SK-N-SH (cell line): ENCODE measurements around the gene PDE6A. TPM values are rescaled to one million over a fixed set of nuclear protein-coding genes. Genes with fewer than 3 reads are reported as not detected.

Experiments used
- CTCF ChIA-PET: fragments of 300-600, 350-600 bp; formaldehyde crosslinking; extraction: SDS; loops from one replicate; lab custom pipeline; 2021; lab: Yijun Ruan, JAX
- POLR2A ChIA-PET: fragments of 350-600 bp; sonication (Branson Sonifier 250); formaldehyde crosslinking; extraction: SDS; loops from one replicate; lab custom pipeline; 2020; ENCODE audit warnings: antibody characterized with exemption, inconsistent platforms; lab: Yijun Ruan, JAX
- DNase-seq: peaks from one replicate; pipeline ENCODE4 v3.0.0; 2012
- H2AFZ ChIP-seq: fragments of 200-600 bp; sonication (generic); 2 replicates; pipeline ENCODE4 v1.8.1; 2016; ENCODE audit warnings: antibody characterized with exemption, mild to moderate bottlenecking, low read depth
- H3F3A ChIP-seq: fragments of 200-600 bp; sonication (generic); replicated peaks from 2 replicates; pipeline ENCODE3; 2016; ENCODE audit warnings: antibody characterized with exemption, mild to moderate bottlenecking; ENCODE audit not compliant: insufficient read depth
- H3K27ac ChIP-seq, 2 experiments: fragments of 200-500 bp in 1 of 2; fragments of 200-600 bp in 1 of 2; sonication (Bioruptor generic) in 1 of 2; sonication (generic), shearing (Covaris generic) in 1 of 2; 2 replicates each; pipeline versions ENCODE4 v1.5.1 to v1.6.1; 2014 to 2016; ENCODE audit warnings: low read depth in 2 of 2, inconsistent platforms in 1 of 2, low read length in 1 of 2, mild to moderate bottlenecking in 1 of 2, mixed read lengths in 1 of 2
- H3K27me3 ChIP-seq: fragments of 200-600 bp; sonication (generic), shearing (Covaris generic); 2 replicates; pipeline ENCODE4 v1.6.1; 2016; ENCODE audit warnings: mixed run types; ENCODE audit not compliant: insufficient read depth
- H3K36me3 ChIP-seq, 2 experiments: fragments of 200-500 bp in 1 of 2; fragments of 200-600 bp in 1 of 2; sonication (Bioruptor generic) in 1 of 2; sonication (generic) in 1 of 2; replicated peaks in 1 of 2; 2 replicates each; pipeline versions ENCODE3 to v1.5.1; 2014 to 2016; ENCODE audit warnings: low read length in 1 of 2, mild to moderate bottlenecking in 1 of 2; ENCODE audit not compliant: insufficient read depth in 2 of 2, control insufficient read depth in 1 of 2
- H3K4me1 ChIP-seq, 2 experiments: fragments of 200-500 bp in 1 of 2; fragments of 200-600 bp in 1 of 2; sonication (Bioruptor generic) in 1 of 2; sonication (generic), shearing (Covaris generic) in 1 of 2; 2 replicates each; pipeline versions ENCODE4 v1.5.1 to v1.6.1; 2014 to 2016; ENCODE audit warnings: low read depth in 1 of 2, low read length in 1 of 2, mixed run types in 1 of 2; ENCODE audit not compliant: insufficient read depth in 2 of 2, control insufficient read depth in 1 of 2
- H3K4me2 ChIP-seq: fragments of 200-600 bp; sonication (generic), shearing (Covaris generic); 2 replicates; pipeline ENCODE4 v1.6.1; 2017; ENCODE audit warnings: mixed run types
- H3K4me3 ChIP-seq, 2 experiments: fragments of 200-500 bp in 1 of 2; fragments of 200-600 bp in 1 of 2; sonication (Bioruptor generic) in 1 of 2; sonication (generic), shearing (Covaris generic) in 1 of 2; 2 replicates each; pipeline versions ENCODE4 v1.5.1 to v1.8.1; 2014 to 2016; ENCODE audit warnings: low read depth in 2 of 2, inconsistent platforms in 1 of 2, low read length in 1 of 2, mild to moderate bottlenecking in 1 of 2, mixed read lengths in 1 of 2, moderate library complexity in 1 of 2
- H3K79me2 ChIP-seq: fragments of 200-600 bp; sonication (generic); 2 replicates; pipeline ENCODE4 v1.8.1; 2017; ENCODE audit warnings: mild to moderate bottlenecking; ENCODE audit not compliant: insufficient read depth
- H3K9ac ChIP-seq: fragments of 200-600 bp; sonication (generic); 2 replicates; pipeline ENCODE4 v1.6.1; 2017; ENCODE audit warnings: mixed run types
- H3K9me2 ChIP-seq: fragments of 200-600 bp; sonication (generic); 2 replicates; pipeline ENCODE4 v1.6.1; 2017; ENCODE audit warnings: mixed run types
- H3K9me3 ChIP-seq: fragments of 200-600 bp; sonication (generic); 2 replicates; pipeline ENCODE4 v1.6.1; 2017; ENCODE audit warnings: mixed run types, mild to moderate bottlenecking, moderate library complexity
- H4K20me1 ChIP-seq: fragments of 200-600 bp; sonication (generic); 2 replicates; pipeline ENCODE4 v1.6.1; 2017; ENCODE audit warnings: mild to moderate bottlenecking, mixed run types; ENCODE audit not compliant: insufficient read depth
- CHD2 ChIP-seq: fragments of 150-350 bp; IDR thresholded peaks from 2 replicates; pipeline ENCODE4 v1.6.1; 2018; ENCODE audit warnings: low read length; ENCODE audit not compliant: partially characterized antibody
- CTCF ChIP-seq: fragments of 200-600 bp; sonication (generic); IDR thresholded peaks from 2 replicates; pipeline ENCODE4 v1.6.1; 2017; ENCODE audit warnings: antibody characterized with exemption, mild to moderate bottlenecking, moderate library complexity
- EP300 ChIP-seq, 2 experiments: IDR thresholded peaks; 2 replicates each; pipeline versions ENCODE4 v1.4.0 to v1.6.1; 2012; ENCODE audit warnings: borderline replicate concordance in 1 of 2, low read depth in 1 of 2, low read length in 1 of 2
- IRF3 ChIP-seq: fragments of 150-350 bp; IDR thresholded peaks from 2 replicates; pipeline ENCODE4 v1.6.1; 2016; ENCODE audit warnings: mild to moderate bottlenecking, low read depth, low read length
- JUND ChIP-seq: IDR thresholded peaks from 2 replicates; pipeline ENCODE4 v1.4.0; 2012
- MAX ChIP-seq: IDR thresholded peaks from 2 replicates; pipeline ENCODE4 v1.4.0; 2012; ENCODE audit warnings: low read depth
- MEF2A ChIP-seq: IDR thresholded peaks from 2 replicates; pipeline ENCODE4 v1.4.0; 2012; ENCODE audit warnings: low read depth, borderline replicate concordance
- NRF1 ChIP-seq: IDR thresholded peaks from 2 replicates; pipeline ENCODE4 v1.6.1; 2012; ENCODE audit warnings: low read depth, mild to moderate bottlenecking, low read length
- PBX3 ChIP-seq: IDR thresholded peaks from 2 replicates; pipeline ENCODE4; 2012
- POLR2AphosphoS5 ChIP-seq: IDR thresholded peaks from 2 replicates; pipeline ENCODE4 v1.6.1; 2012; ENCODE audit warnings: low read depth, low read length
- RAD21 ChIP-seq: IDR thresholded peaks from 2 replicates; pipeline ENCODE4 v1.6.1; 2012; ENCODE audit warnings: mild to moderate bottlenecking, low read length
- RCOR1 ChIP-seq: fragments of 150-350 bp; IDR thresholded peaks from 2 replicates; pipeline ENCODE4 v1.6.1; 2017; ENCODE audit warnings: antibody characterized with exemption, low read length
- REST ChIP-seq: IDR thresholded peaks from 2 replicates; pipeline ENCODE4 v1.6.1; 2012; ENCODE audit warnings: mild to moderate bottlenecking, low read depth, low read length, moderate library complexity
- SIN3A ChIP-seq: IDR thresholded peaks from 2 replicates; pipeline ENCODE4 v1.6.1; 2012; ENCODE audit warnings: low read depth, mild to moderate bottlenecking, low read length, moderate library complexity, borderline replicate concordance
- SMC3 ChIP-seq: IDR thresholded peaks from 2 replicates; pipeline ENCODE4 v1.6.1; 2012; ENCODE audit warnings: low read depth, low read length, improper control_type of control experiment
- TAF1 ChIP-seq: IDR thresholded peaks from 2 replicates; pipeline ENCODE4 v1.6.1; 2012; ENCODE audit warnings: low read depth, mild to moderate bottlenecking, low read length, moderate library complexity, borderline replicate concordance
- TCF12 ChIP-seq: IDR thresholded peaks from 2 replicates; pipeline ENCODE4 v1.4.0; 2012
- USF2 ChIP-seq: fragments of 150-350 bp; IDR thresholded peaks from 2 replicates; pipeline ENCODE4 v1.6.1; 2017; ENCODE audit warnings: antibody characterized with exemption, low read length, low read depth, borderline replicate concordance
- YY1 ChIP-seq: IDR thresholded peaks from 2 replicates; pipeline ENCODE4 v1.4.0; 2012; ENCODE audit warnings: low read depth, mild to moderate bottlenecking
- ZBTB33 ChIP-seq: IDR thresholded peaks from 2 replicates; pipeline ENCODE4 v1.4.0; 2012; ENCODE audit warnings: low read depth, borderline replicate concordance
- WGBS: methylation state at CpG from one replicate; pipeline ENCODE4 v1.1.6; 2017; ENCODE audit warnings: low lambda C conversion rate; 5-methylcytosine and 5-hydroxymethylcytosine counted together
- polyA plus RNA-seq, 3 experiments: library from polyadenylated mRNA; depleted of rRNA; stranded (reverse); fragments of >200 nt; gene quantifications; 2 replicates each; pipeline ENCODE4 v1.2.3, GENCODE V29; 2012

PDE6A gene
- polyA plus RNA-seq, 1 of the 3 experiments (the other 2 are of a cell fraction), result 0.05 TPM

- no peak overlapping the region for H3K9ac ChIP-seq
- H3K4me1 ChIP-seq, result peaks cover 4 to 6% of the 10 kb centered on the region in 2 experiments; a peak in 2 of 4 replicates
- ChIA-PET CTCF (interaction anchor here (1.0 to 2.1 kb wide), 6 partner anchors 11 to 106 kb away, joined by 3 to 9 read pairs (median 3); no protein-coding TSS in a partner anchor), POLR2A (no interaction called here)
- H3K79me2 ChIP-seq, result no peaks in the 10 kb centered on the region
- H3K4me2 ChIP-seq, result no peak overlapping the region
- TF ChIP-seq IRF3 (no peak), MAX (no peak), MEF2A (no peak), RAD21 (no peak), CHD2 (no peak), PBX3 (no peak), RCOR1 (no peak), SIN3A (no peak), TCF12 (no peak), USF2 (no peak), TAF1 (no peak), CTCF (no peak), ZBTB33 (no peak), YY1 (no peak), EP300 (IDR thresholded peaks at IDR 0.05; ENCODE audit: borderline replicate concordance in 1 of 2, low read depth in 1 of 2, low read length in 1 of 2) (no peak), REST (no peak), SMC3 (no peak), NRF1 (no peak), POLR2AphosphoS5 (no peak), JUND (no peak)
- no peak overlapping the region for H3K27ac ChIP-seq
- no peaks in the 10 kb centered on the region for H3K27me3 ChIP-seq
- DNase-seq, result no peak
- H3K9me3 ChIP-seq, result no peaks in the 10 kb centered on the region
- H2AFZ ChIP-seq, result no peak overlapping the region
- H3K4me3 ChIP-seq, result no peak overlapping the region
- peaks cover 5% of the 10 kb centered on the region for H3F3A ChIP-seq
- H3K36me3 ChIP-seq, result no peaks in the 10 kb centered on the region
- H4K20me1 ChIP-seq, result no peaks in the 10 kb centered on the region
- H3K9me2 ChIP-seq, result no peaks in the 10 kb centered on the region
- WGBS, result 82% methylated on average over 2 of the region's 2 CpGs
These were observed 59.1 kb downstream of the PDE6A start for GRCh38 chr5:149885513-149885912.
